Measurements from ENCODE around the gene ARMC5. TPM values are rescaled to one million over a fixed set of nuclear protein-coding genes. Genes with fewer than 3 reads are reported as not detected.
A peak's percentile ranks its signal among the peaks of the same experiment; 100 is the strongest.

Gene ARMC5
- total RNA-seq, 1 experiment from 2014 or later: 10.1 TPM

DNA sequence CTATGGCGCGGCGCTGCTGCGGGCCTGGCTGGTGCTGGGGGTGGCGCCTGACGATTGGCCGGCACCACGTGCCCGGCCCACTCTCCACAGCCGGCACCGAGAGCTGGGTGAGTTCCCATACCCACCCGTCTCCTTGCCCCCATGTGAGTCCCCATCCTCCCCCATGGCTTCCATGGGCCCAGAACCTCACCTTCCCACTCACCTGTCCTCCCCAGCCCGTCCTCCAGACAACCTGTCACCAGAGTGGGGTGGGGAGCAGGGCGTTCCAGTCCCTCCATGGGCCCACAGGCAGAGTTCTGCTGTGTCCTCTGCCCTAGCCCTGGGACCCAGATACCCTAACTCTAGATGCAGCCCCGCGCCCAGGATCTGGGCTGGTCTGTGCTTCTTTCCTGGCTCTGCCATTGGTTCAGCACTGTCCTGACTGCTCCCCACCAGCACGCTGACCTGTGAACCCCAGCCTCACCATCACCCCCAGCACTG is 5.5 kb downstream of the ARMC5 start:
- Mint-ChIP-seq H3K9me3 (ENCODE audit: unreplicated experiment) (no peaks in the 10 kb centered on the region), H3K27me3 (ENCODE audit: insufficient read depth, unreplicated experiment) (no peaks in the 10 kb centered on the region), H3K4me1 (ENCODE audit: insufficient read depth, unreplicated experiment) (peaks cover 14% of the 10 kb centered on the region), H3K36me3 (ENCODE audit: insufficient read depth, unreplicated experiment) (peaks cover 38% of the 10 kb centered on the region), H3K4me3 (ENCODE audit: unreplicated experiment) (no peak overlapping the region), H3K27ac (ENCODE audit: low read depth, unreplicated experiment) (no peak overlapping the region)
- intact Hi-C loops (cut with micrococcal nuclease): no loop called here
- TF ChIP-seq, protein P1, sequence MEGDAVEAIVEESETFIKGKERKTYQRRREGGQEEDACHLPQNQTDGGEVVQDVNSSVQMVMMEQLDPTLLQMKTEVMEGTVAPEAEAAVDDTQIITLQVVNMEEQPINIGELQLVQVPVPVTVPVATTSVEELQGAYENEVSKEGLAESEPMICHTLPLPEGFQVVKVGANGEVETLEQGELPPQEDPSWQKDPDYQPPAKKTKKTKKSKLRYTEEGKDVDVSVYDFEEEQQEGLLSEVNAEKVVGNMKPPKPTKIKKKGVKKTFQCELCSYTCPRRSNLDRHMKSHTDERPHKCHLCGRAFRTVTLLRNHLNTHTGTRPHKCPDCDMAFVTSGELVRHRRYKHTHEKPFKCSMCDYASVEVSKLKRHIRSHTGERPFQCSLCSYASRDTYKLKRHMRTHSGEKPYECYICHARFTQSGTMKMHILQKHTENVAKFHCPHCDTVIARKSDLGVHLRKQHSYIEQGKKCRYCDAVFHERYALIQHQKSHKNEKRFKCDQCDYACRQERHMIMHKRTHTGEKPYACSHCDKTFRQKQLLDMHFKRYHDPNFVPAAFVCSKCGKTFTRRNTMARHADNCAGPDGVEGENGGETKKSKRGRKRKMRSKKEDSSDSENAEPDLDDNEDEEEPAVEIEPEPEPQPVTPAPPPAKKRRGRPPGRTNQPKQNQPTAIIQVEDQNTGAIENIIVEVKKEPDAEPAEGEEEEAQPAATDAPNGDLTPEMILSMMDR (IDR thresholded peaks at IDR 0.05; ENCODE audit: unreplicated experiment): no peak
- POLR2A ChIA-PET: no interaction called here
- no peak for DNase-seq (ENCODE audit: unreplicated experiment)
- no TSS peak for BruUV-seq (replicated peaks)
- CTCF ChIA-PET: interaction anchor here (0.6 kb wide), 1 partner anchor 12 kb away, joined by 3 read pairs; no protein-coding TSS in a partner anchor

DNA sequence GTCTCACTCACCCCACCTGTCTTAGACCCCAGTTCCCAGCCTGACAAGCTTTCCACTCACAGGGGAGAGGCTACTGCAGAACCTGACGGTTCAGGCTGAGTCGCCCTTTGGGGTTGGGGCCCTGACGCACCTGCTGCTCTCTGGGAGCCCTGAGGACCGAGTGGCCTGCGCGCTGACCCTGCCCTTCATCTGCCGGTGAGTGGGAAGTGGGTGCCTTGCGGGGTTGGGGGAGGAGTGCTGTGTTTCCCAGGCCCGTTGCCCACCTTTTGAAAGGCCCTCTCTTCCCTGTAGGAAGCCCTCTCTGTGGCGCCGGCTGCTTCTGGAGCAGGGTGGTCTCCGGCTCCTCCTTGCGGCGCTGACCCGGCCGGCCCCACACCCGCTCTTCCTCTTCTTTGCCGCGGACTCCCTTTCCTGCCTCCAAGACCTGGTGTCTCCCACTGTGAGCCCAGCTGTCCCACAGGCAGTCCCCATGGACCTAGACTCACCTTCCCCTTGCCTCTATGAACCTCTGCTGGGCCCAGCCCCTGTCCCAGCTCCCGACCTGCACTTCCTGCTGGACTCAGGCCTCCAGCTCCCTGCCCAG is 6.6 kb downstream of the ARMC5 start:
- ChIA-PET CTCF (no interaction called here), POLR2A (no interaction called here)
- TF ChIP-seq, protein P1 (IDR thresholded peaks at IDR 0.05; ENCODE audit: unreplicated experiment): no peak
- Mint-ChIP-seq H3K4me3 (ENCODE audit: unreplicated experiment) (no peak overlapping the region), H3K9me3 (ENCODE audit: unreplicated experiment) (no peaks in the 10 kb centered on the region), H3K27ac (ENCODE audit: low read depth, unreplicated experiment) (peak overlapping the region; percentile 22), H3K36me3 (ENCODE audit: insufficient read depth, unreplicated experiment) (peaks cover 32% of the 10 kb centered on the region), H3K27me3 (ENCODE audit: insufficient read depth, unreplicated experiment) (no peaks in the 10 kb centered on the region), H3K4me1 (ENCODE audit: insufficient read depth, unreplicated experiment) (peaks cover 6% of the 10 kb centered on the region)
- DNase-seq (ENCODE audit: unreplicated experiment): no peak
- intact Hi-C loops (cut with micrococcal nuclease): no loop called here
- BruUV-seq (replicated peaks): no TSS peak

DNA sequence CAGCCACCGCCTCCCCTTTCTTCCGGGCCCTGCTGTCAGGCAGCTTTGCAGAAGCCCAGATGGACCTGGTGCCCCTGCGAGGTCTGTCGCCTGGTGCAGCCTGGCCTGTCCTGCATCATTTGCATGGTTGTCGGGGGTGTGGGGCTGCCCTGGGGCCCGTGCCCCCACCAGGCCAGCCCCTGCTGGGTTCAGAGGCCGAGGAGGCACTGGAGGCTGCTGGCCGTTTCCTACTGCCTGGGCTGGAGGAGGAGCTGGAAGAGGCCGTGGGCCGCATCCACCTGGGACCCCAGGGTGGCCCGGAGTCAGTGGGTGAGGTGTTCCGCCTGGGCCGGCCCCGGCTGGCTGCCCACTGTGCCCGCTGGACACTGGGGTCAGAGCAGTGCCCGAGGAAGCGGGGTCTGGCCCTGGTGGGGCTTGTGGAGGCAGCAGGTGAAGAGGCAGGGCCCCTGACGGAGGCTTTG is 7.1 kb downstream of the ARMC5 start:
- no peak overlapping the region for H3K4me3 Mint-ChIP-seq (ENCODE audit: unreplicated experiment)
- H3K27ac Mint-ChIP-seq (ENCODE audit: low read depth, unreplicated experiment): peak overlapping the region; percentile 22
- BruUV-seq (replicated peaks): no TSS peak
- no peak for DNase-seq (ENCODE audit: unreplicated experiment)
- peaks cover 32% of the 10 kb centered on the region for H3K36me3 Mint-ChIP-seq (ENCODE audit: insufficient read depth, unreplicated experiment)
- H3K9me3 Mint-ChIP-seq (ENCODE audit: unreplicated experiment): no peaks in the 10 kb centered on the region
- TF ChIP-seq, protein P1 (IDR thresholded peaks at IDR 0.05; ENCODE audit: unreplicated experiment): no peak
- no peaks in the 10 kb centered on the region for H3K27me3 Mint-ChIP-seq (ENCODE audit: insufficient read depth, unreplicated experiment)
- POLR2A ChIA-PET: no interaction called here
- intact Hi-C loops (cut with micrococcal nuclease): no loop called here
- CTCF ChIA-PET: no interaction called here
- H3K4me1 Mint-ChIP-seq (ENCODE audit: insufficient read depth, unreplicated experiment): peaks cover 6% of the 10 kb centered on the region

DNA sequence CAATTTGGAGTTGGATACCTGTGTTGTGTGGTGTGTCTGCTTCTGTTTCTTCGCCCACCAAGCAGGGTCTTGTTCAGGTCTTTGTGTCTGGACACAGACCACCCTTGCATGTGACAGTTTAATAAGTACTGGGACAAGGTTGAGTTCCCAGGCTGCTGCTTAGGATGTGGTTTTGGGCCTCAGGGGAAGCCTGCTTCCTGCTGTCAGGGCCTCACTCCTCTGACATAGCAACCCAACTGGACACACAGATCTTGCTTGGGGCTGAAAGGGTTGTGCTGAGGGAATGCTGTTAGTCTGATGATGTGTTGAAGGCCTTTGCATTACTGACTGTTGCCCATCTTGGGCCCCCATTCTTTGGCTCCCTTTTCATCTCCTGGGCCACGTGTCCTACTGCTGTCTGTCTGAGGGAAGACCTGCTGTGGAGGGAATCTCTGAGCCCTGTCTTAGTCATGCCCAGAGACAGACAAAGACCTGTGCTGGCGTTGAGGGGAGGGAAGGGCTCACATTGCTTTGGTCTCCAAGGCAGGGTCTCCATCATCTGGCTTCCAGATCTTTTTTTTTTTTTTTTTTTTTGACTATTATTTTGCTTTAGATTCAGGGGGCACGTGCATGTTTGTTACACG is 8.0 kb downstream of the ARMC5 start:
- no TSS peak for BruUV-seq (replicated peaks)
- Mint-ChIP-seq H3K27ac (ENCODE audit: low read depth, unreplicated experiment) (no peak overlapping the region), H3K4me1 (ENCODE audit: insufficient read depth, unreplicated experiment) (peaks cover 10% of the 10 kb centered on the region), H3K9me3 (ENCODE audit: unreplicated experiment) (no peaks in the 10 kb centered on the region), H3K4me3 (ENCODE audit: unreplicated experiment) (no peak overlapping the region), H3K36me3 (ENCODE audit: insufficient read depth, unreplicated experiment) (peaks cover 27% of the 10 kb centered on the region), H3K27me3 (ENCODE audit: insufficient read depth, unreplicated experiment) (no peaks in the 10 kb centered on the region)
- CTCF ChIA-PET: no interaction called here
- POLR2A ChIA-PET: no interaction called here
- intact Hi-C loops (cut with micrococcal nuclease): no loop called here
- DNase-seq (ENCODE audit: unreplicated experiment): no peak
- TF ChIP-seq, protein P1 (IDR thresholded peaks at IDR 0.05; ENCODE audit: unreplicated experiment): no peak
